CD4-positive, alpha-beta T cell treated with Interleukin-4 for 4 hours (primary cell): Measurements from ENCODE around the gene BTF3.
"Not testable (repeated sequence)": the region's sequence is repeated elsewhere in the genome, so short reads cannot be mapped to it uniquely, and the experiment has no call there.

ENCODE experiments used
- DNase-seq: peaks from one replicate; pipeline ENCODE4 v3.0.0-alpha.2; 2020

Gene BTF3

GRCh38 chr5:73498057-73498992, at the start of gene BTF3:
TSS of gene BTF3 (plus strand) at chr5:73498442. CDS start at chr5:73498668, 226 bp downstream.
- peak; percentile 93 for DNase-seq

- DNase-seq: peak; percentile 20
Observed at GRCh38 chr5:73448463-73449136, 49.6 kb upstream of the BTF3 start, which contains the start of gene FOXD1. TSS of gene FOXD1 (minus strand) at chr5:73448777. CDS start at chr5:73448362, 415 bp downstream.

GRCh38 chr5:73450137-73450536, 48.1 kb upstream of the BTF3 start:
- no peak for DNase-seq

GRCh38 chr5:73450672-73451223, 47.5 kb upstream of the BTF3 start:
- DNase-seq: no peak

GRCh38 chr5:73451224-73452130, 46.8 kb upstream of the BTF3 start:
- peak; percentile 38 for DNase-seq

GRCh38 chr5:73452215-73452614, 46.0 kb upstream of the BTF3 start:
- DNase-seq: no peak

- DNase-seq: peak; percentile 47
Observed at GRCh38 chr5:73454379-73455036, 43.7 kb upstream of the BTF3 start.

GRCh38 chr5:73456462-73456861, 41.8 kb upstream of the BTF3 start:
- DNase-seq: not testable (repeated sequence)

- no peak for DNase-seq
Observed at GRCh38 chr5:73459366-73459765, 38.9 kb upstream of the BTF3 start.

- DNase-seq: no peak
Observed at GRCh38 chr5:73460133-73460532, 38.1 kb upstream of the BTF3 start.

- DNase-seq: no peak
Observed at GRCh38 chr5:73464016-73464745, 34.1 kb upstream of the BTF3 start.

GRCh38 chr5:73468638-73469037, 29.6 kb upstream of the BTF3 start:
- DNase-seq: not testable (repeated sequence)

- DNase-seq: no peak
Observed at GRCh38 chr5:73469878-73470277, 28.4 kb upstream of the BTF3 start.

- DNase-seq: no peak
Observed at GRCh38 chr5:73471654-73472053, 26.6 kb upstream of the BTF3 start.

- DNase-seq: no peak
Observed at GRCh38 chr5:73472116-73472515, 26.1 kb upstream of the BTF3 start.

- no peak for DNase-seq
Observed at GRCh38 chr5:73480500-73480899, 17.7 kb upstream of the BTF3 start.

- no peak for DNase-seq
Observed at GRCh38 chr5:73482383-73483136, 15.7 kb upstream of the BTF3 start.

GRCh38 chr5:73483676-73484075, 14.6 kb upstream of the BTF3 start:
- no peak for DNase-seq

GRCh38 chr5:73484511-73484910, 13.7 kb upstream of the BTF3 start:
- DNase-seq: no peak

GRCh38 chr5:73485715-73486114, 12.5 kb upstream of the BTF3 start:
- no peak for DNase-seq
